Astrocyte (in vitro differentiated cells and primary cell): ENCODE data around the gene TMED10. TPM values are rescaled to one million over a fixed set of nuclear protein-coding genes. Genes with fewer than 3 reads are reported as not detected.
A peak's percentile ranks its signal among the peaks of the same experiment; 100 is the strongest.

Experiments
- DNase-seq: peaks from one replicate; pipeline ENCODE4 v3.0.0-alpha.2; 2010; ENCODE audit warnings: low read depth
- FAIRE-seq: peaks from 2 replicates; lab custom pipeline; 2011; peaks lifted over from hg19 to GRCh38; lab: Jason Lieb, UNC
- H2AFZ ChIP-seq: 2 replicates; pipeline ENCODE4 v1.6.0; 2012; ENCODE audit warnings: low read depth, low read length, inconsistent platforms
- H3K27ac ChIP-seq: 2 replicates; pipeline ENCODE4 v1.5.1; 2011; ENCODE audit warnings: low read depth, low read length, inconsistent platforms
- H3K27me3 ChIP-seq: 2 replicates; pipeline ENCODE4 v1.6.0; 2011; ENCODE audit warnings: low read length, inconsistent platforms; ENCODE audit not compliant: insufficient read depth
- H3K36me3 ChIP-seq: 2 replicates; pipeline ENCODE4 v1.5.1; 2011; ENCODE audit warnings: low read length, inconsistent platforms; ENCODE audit not compliant: insufficient read depth
- H3K4me1 ChIP-seq: 2 replicates; pipeline ENCODE4 v1.5.1; 2011; ENCODE audit warnings: low read length, inconsistent platforms; ENCODE audit not compliant: insufficient read depth
- H3K4me2 ChIP-seq: 2 replicates; pipeline ENCODE4 v1.6.0; 2012; ENCODE audit warnings: low read length, inconsistent platforms
- H3K4me3 ChIP-seq: 2 replicates; pipeline ENCODE4 v1.5.1; 2011; ENCODE audit warnings: low read depth, mild to moderate bottlenecking, low read length, inconsistent platforms; ENCODE audit not compliant: insufficient read depth
- H3K79me2 ChIP-seq: 2 replicates; pipeline ENCODE4 v1.6.0; 2012; ENCODE audit warnings: mild to moderate bottlenecking, low read length, inconsistent platforms; ENCODE audit not compliant: insufficient read depth
- H3K9ac ChIP-seq: 2 replicates; pipeline ENCODE4 v1.6.0; 2012; ENCODE audit warnings: mild to moderate bottlenecking, low read length, inconsistent platforms
- H3K9me3 ChIP-seq: 2 replicates; pipeline ENCODE4 v1.5.1; 2012; ENCODE audit warnings: low read depth, mild to moderate bottlenecking, low read length, inconsistent platforms; ENCODE audit not compliant: insufficient read depth
- H4K20me1 ChIP-seq: 2 replicates; pipeline ENCODE4 v1.6.0; 2012; ENCODE audit warnings: low read length, inconsistent platforms; ENCODE audit not compliant: insufficient read depth
- H3K27ac Mint-ChIP-seq: one replicate; pipeline ENCODE4 v1.8.0; 2021; ENCODE audit warnings: mild to moderate bottlenecking, mixed read lengths; ENCODE audit not compliant: unreplicated experiment
- H3K27me3 Mint-ChIP-seq: one replicate; pipeline ENCODE4 v1.8.0; 2021; ENCODE audit warnings: low read depth, mixed read lengths; ENCODE audit not compliant: unreplicated experiment
- H3K36me3 Mint-ChIP-seq: one replicate; pipeline ENCODE4 v1.8.0; 2021; ENCODE audit warnings: low read depth, mixed read lengths; ENCODE audit not compliant: unreplicated experiment
- H3K4me1 Mint-ChIP-seq: one replicate; pipeline ENCODE4 v1.8.0; 2021; ENCODE audit warnings: low read depth, mixed read lengths; ENCODE audit not compliant: unreplicated experiment
- H3K4me3 Mint-ChIP-seq: one replicate; pipeline ENCODE4 v1.8.0; 2021; ENCODE audit warnings: mild to moderate bottlenecking, moderate library complexity, mixed read lengths; ENCODE audit not compliant: unreplicated experiment
- H3K9me3 Mint-ChIP-seq: one replicate; pipeline ENCODE4 v1.8.0; 2021; ENCODE audit warnings: mild to moderate bottlenecking, mixed read lengths; ENCODE audit not compliant: unreplicated experiment
- EZH2 ChIP-seq: IDR thresholded peaks from 2 replicates; pipeline ENCODE4 v1.6.1; 2012; ENCODE audit warnings: mild to moderate bottlenecking, low read length, inconsistent platforms; ENCODE audit not compliant: insufficient read depth
- total RNA-seq: library from RNA; stranded (reverse); gene quantifications from 2 replicates; pipeline ENCODE4 v1.2.1, GENCODE V29; 2021
- TF ChIP-seq, protein P1 (sequence below): IDR thresholded peaks from 2 replicates; pipeline ENCODE4 v1.5.1; 2011; ENCODE audit warnings: low read depth, mild to moderate bottlenecking, inconsistent platforms, low read length, moderate library complexity; ENCODE audit not compliant: insufficient read depth

Gene TMED10
- total RNA-seq, 1 donor from 2014 or later: 331 TPM

DNA sequence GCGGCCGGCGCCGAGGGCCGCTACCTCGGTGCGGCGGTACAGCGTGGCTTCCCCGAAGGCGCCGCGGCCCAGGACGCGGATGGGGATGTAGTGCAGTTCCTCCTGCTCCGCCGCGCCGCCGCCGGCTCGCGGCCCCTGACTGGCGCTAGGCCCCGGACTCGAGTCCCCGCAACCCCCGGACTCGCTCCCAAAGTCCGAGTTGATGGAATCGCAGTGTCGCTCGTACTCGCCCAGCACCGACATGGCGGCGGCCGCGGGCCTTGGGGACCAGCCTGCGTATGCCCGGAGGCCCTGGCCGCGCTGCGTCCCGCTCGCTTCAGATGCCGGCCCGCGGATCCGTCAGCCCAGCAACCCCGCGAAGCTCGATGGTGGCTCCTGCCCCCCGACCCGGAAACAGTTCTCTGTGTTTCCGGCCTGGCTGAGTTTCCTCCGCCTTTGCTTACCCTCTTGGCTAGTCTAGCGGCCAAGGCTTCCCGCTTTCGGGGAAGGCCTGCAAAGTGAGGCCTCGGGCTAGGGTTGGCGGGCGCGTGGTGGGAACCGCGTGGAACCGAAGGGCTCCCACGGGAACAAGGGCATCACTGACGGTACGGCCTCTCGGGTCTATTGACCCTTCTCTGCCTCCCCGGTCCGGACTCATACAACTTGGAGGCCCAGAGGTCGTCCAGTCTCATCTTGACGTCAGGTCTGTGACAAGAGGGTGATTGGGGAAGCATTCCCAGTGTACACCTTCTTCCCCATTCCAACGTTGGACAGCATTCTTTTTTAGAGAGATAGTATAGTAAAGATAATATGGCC is 49.5 kb downstream of the TMED10 start, which contains the start of gene NEK9:
NEK9 (minus strand) TSS at position 370 of the 795 bp plus-strand sequence; CDS start at position 243, 127 bp downstream.
- H3K27me3 ChIP-seq: no peaks in the 10 kb centered on the region
- peak; percentile 79 for DNase-seq
- no peak for FAIRE-seq
- peak within 1 kb of the TSS; percentile 91 for H3K4me3 Mint-ChIP-seq
- peak within 1 kb of the TSS; percentile 88 for H3K4me2 ChIP-seq
- H2AFZ ChIP-seq: peak within 1 kb of the TSS; percentile 95
- H4K20me1 ChIP-seq: no peaks in the 10 kb centered on the region
- no peaks in the 10 kb centered on the region for H3K27me3 Mint-ChIP-seq
- peak within 1 kb of the TSS; percentile 94 for H3K9ac ChIP-seq
- H3K36me3 Mint-ChIP-seq: peaks cover 2% of the 10 kb centered on the region
- peak within 1 kb of the TSS; percentile 88 for H3K27ac Mint-ChIP-seq
- H3K79me2 ChIP-seq: peaks cover 23% of the 10 kb centered on the region
- peak within 1 kb of the TSS; percentile 93 for H3K27ac ChIP-seq
- peaks cover 21% of the 10 kb centered on the region for H3K4me1 Mint-ChIP-seq
- H3K9me3 Mint-ChIP-seq: no peaks in the 10 kb centered on the region
- H3K36me3 ChIP-seq: no peaks in the 10 kb centered on the region
- no peaks in the 10 kb centered on the region for H3K9me3 ChIP-seq
- H3K4me1 ChIP-seq: peaks cover 33% of the 10 kb centered on the region
- TF ChIP-seq, protein P1, sequence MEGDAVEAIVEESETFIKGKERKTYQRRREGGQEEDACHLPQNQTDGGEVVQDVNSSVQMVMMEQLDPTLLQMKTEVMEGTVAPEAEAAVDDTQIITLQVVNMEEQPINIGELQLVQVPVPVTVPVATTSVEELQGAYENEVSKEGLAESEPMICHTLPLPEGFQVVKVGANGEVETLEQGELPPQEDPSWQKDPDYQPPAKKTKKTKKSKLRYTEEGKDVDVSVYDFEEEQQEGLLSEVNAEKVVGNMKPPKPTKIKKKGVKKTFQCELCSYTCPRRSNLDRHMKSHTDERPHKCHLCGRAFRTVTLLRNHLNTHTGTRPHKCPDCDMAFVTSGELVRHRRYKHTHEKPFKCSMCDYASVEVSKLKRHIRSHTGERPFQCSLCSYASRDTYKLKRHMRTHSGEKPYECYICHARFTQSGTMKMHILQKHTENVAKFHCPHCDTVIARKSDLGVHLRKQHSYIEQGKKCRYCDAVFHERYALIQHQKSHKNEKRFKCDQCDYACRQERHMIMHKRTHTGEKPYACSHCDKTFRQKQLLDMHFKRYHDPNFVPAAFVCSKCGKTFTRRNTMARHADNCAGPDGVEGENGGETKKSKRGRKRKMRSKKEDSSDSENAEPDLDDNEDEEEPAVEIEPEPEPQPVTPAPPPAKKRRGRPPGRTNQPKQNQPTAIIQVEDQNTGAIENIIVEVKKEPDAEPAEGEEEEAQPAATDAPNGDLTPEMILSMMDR: no peak
- TF ChIP-seq EZH2: no peak
- H3K4me3 ChIP-seq: peak within 1 kb of the TSS; percentile 80

DNA sequence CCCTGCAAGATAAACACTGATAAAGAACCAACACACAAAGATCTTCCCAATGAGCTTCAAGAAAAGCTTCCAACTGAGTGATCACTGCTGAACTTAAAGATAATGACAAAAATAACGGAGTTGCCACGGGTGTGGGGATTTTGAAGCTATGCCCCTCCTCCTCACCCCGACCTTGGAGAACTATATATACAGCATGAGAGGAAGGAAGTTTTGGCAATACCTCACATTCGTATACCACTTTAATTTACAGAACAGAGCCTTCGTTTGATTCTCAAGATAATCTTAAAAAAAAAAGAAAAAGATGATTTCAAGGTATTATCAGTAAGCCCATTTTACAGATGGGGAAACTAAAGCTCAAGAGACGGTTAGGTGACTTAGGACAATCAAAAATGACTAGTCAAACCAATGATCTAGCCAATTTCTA is 50.3 kb downstream of the TMED10 start:
- H3K4me1 ChIP-seq: peaks cover 33% of the 10 kb centered on the region
- H3K9ac ChIP-seq: peak overlapping the region; percentile 94
- H2AFZ ChIP-seq: peak overlapping the region; percentile 95
- peaks cover 2% of the 10 kb centered on the region for H3K36me3 Mint-ChIP-seq
- no peaks in the 10 kb centered on the region for H3K36me3 ChIP-seq
- H3K27ac Mint-ChIP-seq: peak overlapping the region; percentile 80
- peaks cover 21% of the 10 kb centered on the region for H3K4me1 Mint-ChIP-seq
- no peaks in the 10 kb centered on the region for H4K20me1 ChIP-seq
- H3K4me2 ChIP-seq: peak overlapping the region; percentile 88
- FAIRE-seq (no peak), DNase-seq (no peak)
- H3K79me2 ChIP-seq: peaks cover 23% of the 10 kb centered on the region
- H3K9me3 ChIP-seq: no peaks in the 10 kb centered on the region
- peak overlapping the region; percentile 93 for H3K27ac ChIP-seq
- no peaks in the 10 kb centered on the region for H3K27me3 ChIP-seq
- H3K27me3 Mint-ChIP-seq: no peaks in the 10 kb centered on the region
- peak overlapping the region; percentile 91 for H3K4me3 Mint-ChIP-seq
- TF ChIP-seq, protein P1: no peak
- no peak for TF ChIP-seq EZH2
- no peaks in the 10 kb centered on the region for H3K9me3 Mint-ChIP-seq
- H3K4me3 ChIP-seq: peak overlapping the region; percentile 80

DNA sequence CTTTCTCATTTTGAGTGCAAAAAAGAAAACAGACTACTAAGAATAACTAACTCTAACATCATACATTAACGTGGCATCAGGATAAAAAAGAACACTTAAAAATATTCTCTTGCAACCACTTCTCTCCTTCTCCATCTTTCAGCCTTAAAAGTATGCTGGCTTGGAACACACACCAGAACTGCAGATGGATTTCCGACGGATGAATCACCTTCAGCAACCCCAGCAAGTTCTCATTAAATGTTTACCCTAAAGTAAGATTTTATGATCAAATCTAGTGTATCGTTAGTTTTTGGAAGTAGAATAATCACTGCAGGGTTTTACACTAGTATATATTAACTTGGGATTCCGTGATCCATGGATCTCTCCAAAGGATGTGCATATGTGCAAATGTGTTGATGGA is 50.8 kb downstream of the TMED10 start:
- Mint-ChIP-seq H3K4me1 (peaks cover 21% of the 10 kb centered on the region), H3K36me3 (peaks cover 2% of the 10 kb centered on the region), H3K4me3 (peak overlapping the region; percentile 91), H3K9me3 (no peaks in the 10 kb centered on the region), H3K27ac (peak overlapping the region; percentile 80), H3K27me3 (no peaks in the 10 kb centered on the region)
- TF ChIP-seq EZH2: no peak
- TF ChIP-seq, protein P1: no peak
- Histone ChIP-seq H2AFZ (no peak overlapping the region), H3K9me3 (no peaks in the 10 kb centered on the region), H3K4me3 (peak overlapping the region; percentile 80), H3K36me3 (no peaks in the 10 kb centered on the region), H3K4me1 (peaks cover 33% of the 10 kb centered on the region), H3K27me3 (no peaks in the 10 kb centered on the region), H3K4me2 (peak overlapping the region; percentile 88), H4K20me1 (no peaks in the 10 kb centered on the region), H3K9ac (peak overlapping the region; percentile 94), H3K79me2 (peaks cover 23% of the 10 kb centered on the region), H3K27ac (peak overlapping the region; percentile 93)
- no peak for FAIRE-seq
- peak; percentile 74 for DNase-seq
